GM18519 (cell line): ENCODE results near the gene KCNK7.

Source experiments
- ATAC-seq: cut with Tn5 transposase; IDR thresholded peaks from one replicate; pipeline ENCODE4 v1.9.1; 2021; ENCODE audit warnings: mild to moderate bottlenecking, moderate library complexity; ENCODE audit not compliant: unreplicated experiment, low FRiP score

KCNK7 gene

GRCh38 chr11:65611758-65612603, 16.4 kb upstream of the KCNK7 start:
- no peak for ATAC-seq

GRCh38 chr11:65611028-65611757, 15.6 kb upstream of the KCNK7 start:
- no peak for ATAC-seq

- ATAC-seq, result no peak
Observed at GRCh38 chr11:65610404-65610803, 14.8 kb upstream of the KCNK7 start.

GRCh38 chr11:65609665-65610064, 14.1 kb upstream of the KCNK7 start:
- no peak for ATAC-seq

- ATAC-seq, result no peak
Observed at GRCh38 chr11:65609229-65609628, 13.6 kb upstream of the KCNK7 start.

GRCh38 chr11:65607614-65608426, 12.2 kb upstream of the KCNK7 start:
- ATAC-seq, result no peak

- ATAC-seq, result no peak
Observed at GRCh38 chr11:65606876-65607613, 11.4 kb upstream of the KCNK7 start.

- no peak for ATAC-seq
Observed at GRCh38 chr11:65604258-65604657, 8.7 kb upstream of the KCNK7 start.

- ATAC-seq, result no peak
Observed at GRCh38 chr11:65599955-65600246, 4.3 kb upstream of the KCNK7 start.

- no peak for ATAC-seq
Observed at GRCh38 chr11:65599216-65599954, 3.8 kb upstream of the KCNK7 start.

- no peak for ATAC-seq
Observed at GRCh38 chr11:65598258-65598699, 2.7 kb upstream of the KCNK7 start.

- no peak for ATAC-seq
Observed at GRCh38 chr11:65596520-65596919, 920 bp upstream of the KCNK7 start.

GRCh38 chr11:65595131-65595530, 469 bp downstream of the KCNK7 start:
- no peak for ATAC-seq

GRCh38 chr11:65593518-65594414, 1.8 kb downstream of the KCNK7 start:
- no peak for ATAC-seq

- ATAC-seq, result no peak
Observed at GRCh38 chr11:65592858-65593517, 2.6 kb downstream of the KCNK7 start.

- ATAC-seq, result no peak
Observed at GRCh38 chr11:65591939-65592857, 3.4 kb downstream of the KCNK7 start.

GRCh38 chr11:65590240-65590738, 5.3 kb downstream of the KCNK7 start:
- ATAC-seq, result no peak
